ENCODE data around the gene BLOC1S4. TPM values are rescaled to one million over a fixed set of nuclear protein-coding genes. Genes with fewer than 3 reads are reported as not detected.

BLOC1S4 gene
- total RNA-seq, 1 experiment from 2014 or later, result 10.7 TPM

DNA sequence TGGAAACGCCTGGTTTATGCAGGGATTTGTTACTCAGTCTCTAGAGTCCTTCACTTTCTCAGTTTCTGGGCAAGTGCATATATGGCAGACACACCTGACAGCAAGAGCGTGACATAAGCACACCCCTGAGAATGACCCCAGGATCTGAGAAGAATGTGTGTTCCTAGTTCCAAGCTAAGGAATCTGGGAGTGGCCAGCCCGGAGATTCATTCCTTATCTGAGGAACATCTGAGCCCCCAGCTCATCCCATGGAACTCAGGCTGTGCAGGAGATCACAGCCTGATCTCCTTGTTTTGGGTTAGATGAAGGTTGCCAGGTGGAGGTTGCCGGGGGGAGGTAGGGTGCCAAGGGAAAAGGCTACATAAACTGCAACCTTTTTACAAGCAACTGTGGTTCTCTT is 42.8 kb downstream of the BLOC1S4 start:
- Histone ChIP-seq H3K4me3 (ENCODE audit: low read depth in 2 of 2, low read length in 2 of 2) (no peak overlapping the region), H3K27ac (ENCODE audit: low read length) (no peak overlapping the region), H3K4me1 (ENCODE audit: control insufficient read depth, insufficient read depth, low read length) (peaks cover 7% of the 10 kb centered on the region), H3K9me3 (ENCODE audit: control insufficient read depth, insufficient read depth, low read depth, low read length) (no peaks in the 10 kb centered on the region), H3K36me3 (ENCODE audit: control insufficient read depth, insufficient read depth, low read length) (no peaks in the 10 kb centered on the region), H3K27me3 (ENCODE audit: control insufficient read depth, insufficient read depth, low read length) (no peaks in the 10 kb centered on the region)
- intact Hi-C loops (cut with micrococcal nuclease; ENCODE audit: unreplicated experiment), result no loop called here
- no TSS peak for BruUV-seq (replicated peaks)
- DNase-seq (ENCODE audit: low read depth, low spot score) (no peak), ATAC-seq (no peak)
- POLR2A ChIA-PET, result no interaction called here
- no peak for TF ChIP-seq TCF7L2 (IDR thresholded peaks at IDR 0.05; ENCODE audit: low read depth, low read length)
- TF ChIP-seq POLR2AphosphoS5 (IDR thresholded peaks at IDR 0.05; ENCODE audit: low read depth, low read length), result no peak
- no peak for TF ChIP-seq SIN3A (IDR thresholded peaks at IDR 0.05; ENCODE audit: borderline replicate concordance, insufficient read depth, low read depth, low read length)
- TF ChIP-seq, protein P1, sequence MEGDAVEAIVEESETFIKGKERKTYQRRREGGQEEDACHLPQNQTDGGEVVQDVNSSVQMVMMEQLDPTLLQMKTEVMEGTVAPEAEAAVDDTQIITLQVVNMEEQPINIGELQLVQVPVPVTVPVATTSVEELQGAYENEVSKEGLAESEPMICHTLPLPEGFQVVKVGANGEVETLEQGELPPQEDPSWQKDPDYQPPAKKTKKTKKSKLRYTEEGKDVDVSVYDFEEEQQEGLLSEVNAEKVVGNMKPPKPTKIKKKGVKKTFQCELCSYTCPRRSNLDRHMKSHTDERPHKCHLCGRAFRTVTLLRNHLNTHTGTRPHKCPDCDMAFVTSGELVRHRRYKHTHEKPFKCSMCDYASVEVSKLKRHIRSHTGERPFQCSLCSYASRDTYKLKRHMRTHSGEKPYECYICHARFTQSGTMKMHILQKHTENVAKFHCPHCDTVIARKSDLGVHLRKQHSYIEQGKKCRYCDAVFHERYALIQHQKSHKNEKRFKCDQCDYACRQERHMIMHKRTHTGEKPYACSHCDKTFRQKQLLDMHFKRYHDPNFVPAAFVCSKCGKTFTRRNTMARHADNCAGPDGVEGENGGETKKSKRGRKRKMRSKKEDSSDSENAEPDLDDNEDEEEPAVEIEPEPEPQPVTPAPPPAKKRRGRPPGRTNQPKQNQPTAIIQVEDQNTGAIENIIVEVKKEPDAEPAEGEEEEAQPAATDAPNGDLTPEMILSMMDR (IDR thresholded peaks at IDR 0.05), result no peak
- no peak for TF ChIP-seq REST (IDR thresholded peaks at IDR 0.05; ENCODE audit: insufficient read depth in 1 of 2, low read depth in 2 of 2, low read length in 1 of 2)
- in situ Hi-C loops (cut with HindIII; ENCODE audit: low pct_unique_long_range_greater_than_20kb, low sequenced_read_pairs), result no loop called here
- CTCF ChIA-PET, result no interaction called here

DNA sequence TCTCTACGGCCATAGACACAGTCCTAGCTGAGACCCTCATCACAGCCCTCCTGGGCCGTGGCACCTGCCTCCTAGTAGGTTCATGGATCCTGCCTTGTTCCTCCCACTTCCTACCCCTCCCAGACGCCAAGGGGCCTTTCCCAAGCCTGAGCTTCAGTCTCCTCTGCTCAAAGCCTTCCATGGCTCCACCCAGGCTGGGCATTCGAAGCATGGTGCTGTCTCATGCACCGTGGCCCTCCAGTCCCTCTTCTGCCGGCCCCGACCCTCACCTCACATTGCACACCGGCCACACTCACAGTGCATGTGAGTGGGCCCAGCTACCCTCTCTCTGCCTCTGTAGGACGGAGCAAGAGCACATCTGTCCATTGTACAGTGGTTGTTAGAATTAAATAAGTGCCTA is 44.9 kb downstream of the BLOC1S4 start:
- intact Hi-C loops (cut with micrococcal nuclease; ENCODE audit: unreplicated experiment) (no loop called here), in situ Hi-C loops (cut with HindIII; ENCODE audit: low pct_unique_long_range_greater_than_20kb, low sequenced_read_pairs) (no loop called here)
- no peak for TF ChIP-seq POLR2AphosphoS5 (IDR thresholded peaks at IDR 0.05; ENCODE audit: low read depth, low read length)
- TF ChIP-seq TCF7L2 (IDR thresholded peaks at IDR 0.05; ENCODE audit: low read depth, low read length), result no peak
- TF ChIP-seq SIN3A (IDR thresholded peaks at IDR 0.05; ENCODE audit: borderline replicate concordance, insufficient read depth, low read depth, low read length), result no peak
- TF ChIP-seq, protein P1 (IDR thresholded peaks at IDR 0.05), result no peak
- TF ChIP-seq REST (IDR thresholded peaks at IDR 0.05; ENCODE audit: insufficient read depth in 1 of 2, low read depth in 2 of 2, low read length in 1 of 2), result no peak
- DNase-seq (ENCODE audit: low read depth, low spot score) (no peak), ATAC-seq (no peak)
- Histone ChIP-seq H3K36me3 (ENCODE audit: control insufficient read depth, insufficient read depth, low read length) (no peaks in the 10 kb centered on the region), H3K27ac (ENCODE audit: low read length) (no peak overlapping the region), H3K9me3 (ENCODE audit: control insufficient read depth, insufficient read depth, low read depth, low read length) (no peaks in the 10 kb centered on the region), H3K4me1 (ENCODE audit: control insufficient read depth, insufficient read depth, low read length) (peaks cover 11% of the 10 kb centered on the region), H3K27me3 (ENCODE audit: control insufficient read depth, insufficient read depth, low read length) (no peaks in the 10 kb centered on the region), H3K4me3 (ENCODE audit: low read depth in 2 of 2, low read length in 2 of 2) (no peak overlapping the region)
- CTCF ChIA-PET, result no interaction called here
- POLR2A ChIA-PET, result interaction anchor here (0.6 kb wide), 1 partner anchor 63 kb away, joined by 4 read pairs; no protein-coding TSS in a partner anchor
- BruUV-seq (replicated peaks), result no TSS peak

Measured in Panc1 (cell line).